ENCODE measurements around the gene BTRC.
A peak's percentile ranks its signal among the peaks of the same experiment; 100 is the strongest.

The BTRC gene

GRCh38 chr10:101559596-101560297 lies 205.8 kb downstream of the BTRC start:
- Histone ChIP-seq H3K9ac (no peak overlapping the region), H3K4me1 (peaks cover 25 to 42% (median 37%) of the 10 kb centered on the region in 10 experiments), H3K27ac (no peak overlapping the region), H4K20me1 (no peaks in the 10 kb centered on the region; a peak in 2 of 22 replicates), H3K4me2 (peak overlapping the region in 10 of 11 experiments; percentile 29 to 59 (median 50); a peak in 12 of 22 replicates), H3K9me3 (replicated peaks in 1 of 11) (no peaks in the 10 kb centered on the region), H3K4me3 (no peak overlapping the region), H3K27me3 (no peaks in the 10 kb centered on the region), H3K36me3 (peaks cover 0 to 12% (median 0%) of the 10 kb centered on the region in 11 experiments; a peak in 2 of 22 replicates)
- no peak for TF ChIP-seq Cebpa-rat (IDR thresholded peaks at IDR 0.05)

- Histone ChIP-seq H3K4me3 (no peak overlapping the region), H4K20me1 (no peaks in the 10 kb centered on the region; a peak in 2 of 22 replicates), H3K27ac (peak overlapping the region in 1 of 11 experiments; percentile 22; a peak in 1 of 22 replicates), H3K9me3 (replicated peaks in 1 of 11) (no peaks in the 10 kb centered on the region), H3K4me2 (peak overlapping the region; percentile 29 to 59 (median 50); a peak in 21 of 22 replicates), H3K9ac (0 out of 22 replicates have a peak overlapping the region, but pooled peaks of 1 of the 11 experiments have one; percentile 9), H3K36me3 (peaks cover 0 to 5% (median 0%) of the 10 kb centered on the region in 11 experiments; a peak in 1 of 22 replicates), H3K27me3 (peaks cover 0 to 6% (median 1%) of the 10 kb centered on the region in 11 experiments; a peak in 6 of 22 replicates), H3K4me1 (peaks cover 25 to 42% (median 37%) of the 10 kb centered on the region in 10 experiments)
- no peak for TF ChIP-seq Cebpa-rat (IDR thresholded peaks at IDR 0.05)
Measured at GRCh38 chr10:101560298-101561067, 206.5 kb downstream of the BTRC start.

DNA sequence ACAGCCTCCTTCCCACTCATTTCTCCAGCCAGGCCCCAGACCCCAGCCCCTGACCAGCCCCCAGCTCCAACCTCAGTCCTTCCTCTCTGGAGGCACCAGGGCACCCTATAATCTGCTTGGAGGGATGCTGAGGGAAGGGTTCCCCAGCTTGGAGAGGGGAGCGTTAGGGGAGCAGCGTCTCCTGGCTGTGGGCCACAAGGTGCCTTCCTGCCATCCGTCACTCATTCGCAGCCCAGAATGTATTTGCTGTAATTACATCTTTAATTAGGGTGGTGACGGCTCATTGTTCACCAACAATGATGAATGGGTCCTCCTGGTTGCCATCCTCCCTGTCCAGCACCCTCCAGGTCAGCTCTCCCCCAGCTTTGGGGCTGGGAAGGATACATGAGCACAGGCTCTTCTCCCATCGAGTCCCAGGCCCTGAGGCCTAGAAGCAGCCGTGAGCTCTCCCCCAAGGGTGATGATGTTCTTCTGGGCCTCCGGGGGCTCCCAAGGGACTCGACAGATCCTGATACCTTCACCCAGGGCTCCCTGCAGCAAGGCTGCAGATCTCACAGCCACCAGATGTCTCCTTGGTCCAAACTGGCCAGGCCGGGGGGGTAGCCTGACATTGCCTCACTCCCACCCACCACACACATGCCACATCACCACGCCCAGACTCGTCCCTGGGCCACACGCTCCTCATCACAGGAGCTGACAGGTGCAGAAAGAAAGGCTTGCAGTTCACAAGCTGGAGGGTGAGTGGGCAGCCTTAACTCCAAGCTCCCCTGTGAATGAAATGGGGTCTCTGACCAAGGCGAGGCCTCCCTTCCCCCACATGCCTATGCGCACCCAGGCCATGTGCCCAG lies 207.3 kb downstream of the BTRC start:
- no peak for TF ChIP-seq Cebpa-rat (IDR thresholded peaks at IDR 0.05)
- no peak overlapping the region for H3K4me3 ChIP-seq
- H3K4me2 ChIP-seq, result peak overlapping the region in 8 of 11 experiments; percentile 29 to 59 (median 52); a peak in 14 of 22 replicates

GRCh38 chr10:101562231-101562630 lies 208.3 kb downstream of the BTRC start:
- Histone ChIP-seq H3K9ac (no peak overlapping the region), H3K4me3 (no peak overlapping the region), H3K27me3 (peaks cover 14 to 24% (median 19%) of the 10 kb centered on the region in 11 experiments), H3K9me3 (replicated peaks in 1 of 11) (no peaks in the 10 kb centered on the region), H3K4me2 (no peak overlapping the region), H3K4me1 (peaks cover 25 to 40% (median 34%) of the 10 kb centered on the region in 10 experiments), H3K36me3 (no peaks in the 10 kb centered on the region), H3K27ac (no peak overlapping the region), H4K20me1 (no peaks in the 10 kb centered on the region; a peak in 2 of 22 replicates)
- TF ChIP-seq Cebpa-rat (IDR thresholded peaks at IDR 0.05), result no peak

More for the DNA sequence above, 207.3 kb downstream of the BTRC start:
- H3K27ac ChIP-seq, result no peak overlapping the region
- H3K9ac ChIP-seq, result 0 out of 22 replicates have a peak overlapping the region, but pooled peaks of 1 of the 11 experiments have one; percentile 9
- H4K20me1 ChIP-seq, result no peaks in the 10 kb centered on the region; a peak in 2 of 22 replicates
- H3K9me3 ChIP-seq (replicated peaks in 1 of 11), result no peaks in the 10 kb centered on the region
- H3K27me3 ChIP-seq, result peaks cover 5 to 14% (median 9%) of the 10 kb centered on the region in 11 experiments; a peak in 21 of 22 replicates
- H3K36me3 ChIP-seq, result no peaks in the 10 kb centered on the region
- peaks cover 25 to 38% (median 33%) of the 10 kb centered on the region in 10 experiments for H3K4me1 ChIP-seq

DNA sequence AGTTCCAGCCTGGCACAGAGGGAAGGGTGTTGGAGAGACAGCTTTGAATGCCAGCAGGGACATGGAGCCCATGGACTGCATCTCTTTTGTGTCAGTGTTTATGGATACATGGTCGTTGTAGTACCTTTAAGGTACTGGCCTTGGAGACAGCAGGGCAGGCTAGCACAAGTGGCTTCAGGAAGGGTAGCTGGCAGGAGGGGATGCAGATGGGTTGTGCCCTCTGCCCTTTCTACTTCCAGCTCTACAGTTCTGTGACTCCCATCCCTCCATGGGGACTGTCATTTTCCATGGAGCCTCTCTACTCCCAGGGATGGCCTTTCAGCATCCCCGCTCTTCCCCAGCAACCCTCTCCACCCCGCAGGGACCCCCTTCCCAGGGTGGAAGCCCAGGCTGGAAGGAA lies 209.0 kb downstream of the BTRC start:
- TF ChIP-seq Cebpa-rat (IDR thresholded peaks at IDR 0.05), result no peak
- Histone ChIP-seq H3K4me1 (peaks cover 19 to 42% (median 31%) of the 10 kb centered on the region in 10 experiments), H4K20me1 (no peaks in the 10 kb centered on the region; a peak in 3 of 22 replicates), H3K27me3 (peaks cover 18 to 32% (median 26%) of the 10 kb centered on the region in 11 experiments), H3K9me3 (replicated peaks in 1 of 11) (no peaks in the 10 kb centered on the region), H3K27ac (no peak overlapping the region), H3K36me3 (no peaks in the 10 kb centered on the region), H3K9ac (no peak overlapping the region), H3K4me3 (no peak overlapping the region), H3K4me2 (no peak overlapping the region)

GRCh38 chr10:101563497-101564040 lies 209.6 kb downstream of the BTRC start:
- H3K9ac ChIP-seq, result no peak overlapping the region
- H3K4me3 ChIP-seq, result no peak overlapping the region
- no peaks in the 10 kb centered on the region; a peak in 3 of 22 replicates for H4K20me1 ChIP-seq
- peaks cover 14 to 37% (median 25%) of the 10 kb centered on the region in 10 experiments for H3K4me1 ChIP-seq
- H3K27me3 ChIP-seq, result peaks cover 24 to 37% (median 32%) of the 10 kb centered on the region in 11 experiments
- no peak for TF ChIP-seq Cebpa-rat (IDR thresholded peaks at IDR 0.05)
- no peak overlapping the region for H3K4me2 ChIP-seq
- H3K27ac ChIP-seq, result no peak overlapping the region
- no peaks in the 10 kb centered on the region for H3K9me3 ChIP-seq (replicated peaks in 1 of 11)
- no peaks in the 10 kb centered on the region for H3K36me3 ChIP-seq

- Histone ChIP-seq H3K27ac (no peak overlapping the region), H3K4me3 (no peak overlapping the region), H3K27me3 (peaks cover 32 to 47% (median 40%) of the 10 kb centered on the region in 11 experiments), H3K9me3 (replicated peaks in 1 of 11) (no peaks in the 10 kb centered on the region), H3K4me2 (no peak overlapping the region), H3K4me1 (peaks cover 9 to 38% (median 22%) of the 10 kb centered on the region in 10 experiments; a peak in 19 of 20 replicates), H4K20me1 (no peaks in the 10 kb centered on the region; a peak in 3 of 22 replicates), H3K36me3 (no peaks in the 10 kb centered on the region), H3K9ac (no peak overlapping the region)
- no peak for TF ChIP-seq Cebpa-rat (IDR thresholded peaks at IDR 0.05)
Measured at GRCh38 chr10:101564490-101564991, 210.6 kb downstream of the BTRC start.

DNA sequence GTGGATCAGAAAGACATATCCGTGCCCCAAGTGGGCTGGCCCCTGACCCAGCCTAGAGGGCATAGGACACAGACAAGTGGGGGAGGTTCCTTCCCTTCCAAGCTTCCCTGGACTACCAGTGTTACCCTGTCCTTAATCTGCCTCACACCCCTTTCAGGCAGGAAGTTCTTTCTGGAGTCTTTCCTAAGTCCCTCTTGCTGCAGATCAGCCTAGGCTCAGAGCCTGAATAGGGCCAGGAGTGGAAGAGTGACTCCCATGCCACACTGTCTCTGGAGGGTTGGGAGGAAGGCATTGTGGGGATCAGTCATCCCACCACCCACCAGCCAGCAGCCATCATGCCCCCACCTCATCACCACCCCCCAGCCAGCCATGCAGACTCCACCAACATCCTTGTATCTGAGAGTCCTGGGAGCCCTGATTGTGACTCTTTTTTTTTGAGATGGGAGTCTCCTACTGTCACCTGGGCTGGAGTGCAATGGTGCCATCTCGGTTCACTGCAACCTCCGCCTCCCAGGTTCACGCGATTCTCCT lies 211.5 kb downstream of the BTRC start:
- H3K4me3 ChIP-seq, result no peak overlapping the region
- no peak overlapping the region for H3K27ac ChIP-seq
- peaks cover 5 to 41% (median 18%) of the 10 kb centered on the region in 10 experiments; a peak in 19 of 20 replicates for H3K4me1 ChIP-seq
- H3K9ac ChIP-seq, result no peak overlapping the region
- H3K4me2 ChIP-seq, result no peak overlapping the region
- H4K20me1 ChIP-seq, result no peaks in the 10 kb centered on the region; a peak in 3 of 22 replicates
- H3K27me3 ChIP-seq, result peaks cover 36 to 52% (median 44%) of the 10 kb centered on the region in 11 experiments
- no peaks in the 10 kb centered on the region for H3K9me3 ChIP-seq (replicated peaks in 1 of 11)
- H3K36me3 ChIP-seq, result no peaks in the 10 kb centered on the region
- no peak for TF ChIP-seq Cebpa-rat (IDR thresholded peaks at IDR 0.05)

All from BLaER1 treated with 17β-estradiol and CSF1 and Interleukin-3, amounts not matched to agents 10 nM and 100 nM (cell line).